ENCODE measurements around the gene LRRC51.
A peak's percentile ranks its signal among the peaks of the same experiment; 100 is the strongest.

Gene LRRC51

DNA sequence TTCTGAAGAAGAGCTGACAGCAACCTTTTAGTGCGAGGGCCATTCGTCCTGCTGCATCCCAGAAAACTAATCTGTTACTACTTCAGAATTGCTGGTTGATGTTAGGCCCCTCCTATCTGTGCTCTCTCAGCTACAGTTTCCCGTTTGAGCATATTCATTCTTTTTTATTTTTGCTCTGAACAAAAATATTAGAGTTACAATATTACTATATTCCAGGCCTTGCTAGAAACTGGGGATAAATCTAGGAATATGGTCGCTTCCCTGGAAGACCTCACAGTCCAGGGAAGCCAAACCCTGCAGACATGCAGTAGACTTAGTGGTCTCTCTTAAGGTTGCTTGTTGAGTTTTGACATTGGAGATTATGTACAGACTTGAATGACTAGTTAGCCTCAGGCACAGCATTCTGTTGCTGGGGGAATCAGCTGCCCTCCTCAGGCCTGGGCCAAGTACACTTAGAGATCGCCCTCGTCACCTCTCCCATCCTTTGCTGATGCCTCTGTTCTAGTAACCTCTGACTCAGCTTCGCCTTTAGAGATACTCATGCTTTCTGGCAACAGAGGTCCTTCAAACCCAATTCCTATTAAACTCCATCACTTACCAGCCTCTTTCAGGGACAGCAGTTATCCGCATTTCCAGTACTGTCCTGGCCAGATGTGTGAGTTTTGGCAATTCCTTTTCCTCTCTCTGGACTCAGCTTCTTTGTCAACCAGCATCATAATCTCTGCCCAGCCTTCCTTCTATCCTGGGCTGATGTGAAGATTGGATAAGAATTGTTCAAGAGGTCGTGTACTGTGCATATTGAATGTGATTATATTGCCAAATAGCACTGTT is 32.5 kb downstream of the LRRC51 start:
- TF ChIP-seq CTCF (conservative IDR thresholded peaks at IDR 0.05; ENCODE audit: control insufficient read depth, insufficient read depth, low read depth, low read length), result no peak
- H3K4me3 ChIP-seq (ENCODE audit: control insufficient read depth, low read depth, low read length), result peak overlapping the region; percentile 73
- DNase-seq (ENCODE audit: low read depth), result peak; percentile 92

- DNase-seq (ENCODE audit: low read depth), result peak; percentile 47
- H3K4me3 ChIP-seq (ENCODE audit: control insufficient read depth, low read depth, low read length), result no peak overlapping the region
- no peak for TF ChIP-seq CTCF (conservative IDR thresholded peaks at IDR 0.05; ENCODE audit: control insufficient read depth, insufficient read depth, low read depth, low read length)
These were observed 33.9 kb downstream of the LRRC51 start for GRCh38 chr11:72114570-72114969.

DNA sequence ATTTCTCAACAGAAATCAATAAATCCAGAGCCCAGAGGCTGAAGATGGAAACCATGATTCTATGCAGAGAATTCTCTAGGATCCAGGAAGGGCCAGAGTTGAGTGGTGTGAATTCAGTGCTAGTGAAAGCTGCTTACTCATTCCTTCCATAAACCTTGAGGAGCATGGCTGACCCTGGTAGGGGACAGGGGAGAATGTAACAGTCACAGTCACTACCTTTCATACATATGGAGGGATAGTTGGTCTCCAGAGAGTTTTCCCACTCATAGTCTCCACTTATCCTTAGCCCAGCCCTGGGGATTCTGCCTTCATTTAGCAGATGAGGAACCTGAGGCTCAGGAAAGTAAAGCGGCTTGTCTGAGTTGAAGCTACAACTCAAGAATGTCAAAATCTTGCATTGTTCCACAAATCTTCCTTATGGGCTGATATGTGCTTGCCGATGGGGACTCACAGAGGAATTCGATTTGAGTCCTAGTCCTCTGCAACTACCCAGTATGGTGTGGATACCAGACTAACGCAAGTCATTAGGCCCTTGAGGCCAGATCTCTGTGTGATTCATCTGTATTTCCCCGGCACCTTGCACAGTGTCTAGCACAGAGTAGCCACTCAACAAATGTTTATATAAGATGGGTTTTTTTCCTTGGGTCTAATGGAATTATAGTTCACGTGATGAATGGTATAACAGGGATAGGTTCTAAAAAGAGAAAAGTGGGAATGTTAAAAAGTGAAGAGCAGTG is 35.5 kb downstream of the LRRC51 start:
- H3K4me3 ChIP-seq (ENCODE audit: control insufficient read depth, low read depth, low read length), result no peak overlapping the region
- no peak for TF ChIP-seq CTCF (conservative IDR thresholded peaks at IDR 0.05; ENCODE audit: control insufficient read depth, insufficient read depth, low read depth, low read length)
- DNase-seq (ENCODE audit: low read depth), result no peak

GRCh38 chr11:72119198-72119597 is 38.5 kb downstream of the LRRC51 start:
- no peak for DNase-seq (ENCODE audit: low read depth)
- no peak overlapping the region for H3K4me3 ChIP-seq (ENCODE audit: control insufficient read depth, low read depth, low read length)

GRCh38 chr11:72120930-72121329 is 40.3 kb downstream of the LRRC51 start:
- no peak for TF ChIP-seq CTCF (conservative IDR thresholded peaks at IDR 0.05; ENCODE audit: control insufficient read depth, insufficient read depth, low read depth, low read length)
- H3K4me3 ChIP-seq (ENCODE audit: control insufficient read depth, low read depth, low read length), result no peak overlapping the region
- DNase-seq (ENCODE audit: low read depth), result no peak

More at GRCh38 chr11:72119198-72119597, 38.5 kb downstream of the LRRC51 start:
- TF ChIP-seq CTCF (conservative IDR thresholded peaks at IDR 0.05; ENCODE audit: control insufficient read depth, insufficient read depth, low read depth, low read length), result no peak

DNA sequence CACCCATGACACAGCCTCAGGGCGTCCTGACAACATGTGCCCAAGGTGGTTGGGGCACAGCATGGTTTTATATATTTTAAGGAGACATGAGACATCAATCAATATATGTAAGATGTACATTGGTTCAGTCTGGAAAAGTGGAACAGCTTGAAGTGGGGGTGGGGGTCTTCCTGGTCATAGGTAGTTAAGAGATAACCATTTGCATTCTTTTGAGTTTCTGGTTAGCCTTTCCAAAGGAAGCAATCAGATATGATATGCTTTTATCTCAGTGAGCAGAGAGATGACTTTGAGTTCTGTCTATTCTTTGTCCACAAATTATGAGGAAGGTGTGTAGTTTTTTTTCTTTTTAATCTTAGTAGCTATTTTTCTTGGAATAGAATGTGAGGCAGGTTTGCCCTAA is 42.0 kb downstream of the LRRC51 start:
- DNase-seq (ENCODE audit: low read depth), result no peak
- TF ChIP-seq CTCF (conservative IDR thresholded peaks at IDR 0.05; ENCODE audit: control insufficient read depth, insufficient read depth, low read depth, low read length), result no peak
- H3K4me3 ChIP-seq (ENCODE audit: control insufficient read depth, low read depth, low read length), result no peak overlapping the region
